RKO (cell line): ENCODE data around the gene PGC.

Experiments used
- DNase-seq: peaks from one replicate; pipeline ENCODE4 v3.0.0-alpha.2; 2016; ENCODE audit warnings: low spot score

PGC gene

DNA sequence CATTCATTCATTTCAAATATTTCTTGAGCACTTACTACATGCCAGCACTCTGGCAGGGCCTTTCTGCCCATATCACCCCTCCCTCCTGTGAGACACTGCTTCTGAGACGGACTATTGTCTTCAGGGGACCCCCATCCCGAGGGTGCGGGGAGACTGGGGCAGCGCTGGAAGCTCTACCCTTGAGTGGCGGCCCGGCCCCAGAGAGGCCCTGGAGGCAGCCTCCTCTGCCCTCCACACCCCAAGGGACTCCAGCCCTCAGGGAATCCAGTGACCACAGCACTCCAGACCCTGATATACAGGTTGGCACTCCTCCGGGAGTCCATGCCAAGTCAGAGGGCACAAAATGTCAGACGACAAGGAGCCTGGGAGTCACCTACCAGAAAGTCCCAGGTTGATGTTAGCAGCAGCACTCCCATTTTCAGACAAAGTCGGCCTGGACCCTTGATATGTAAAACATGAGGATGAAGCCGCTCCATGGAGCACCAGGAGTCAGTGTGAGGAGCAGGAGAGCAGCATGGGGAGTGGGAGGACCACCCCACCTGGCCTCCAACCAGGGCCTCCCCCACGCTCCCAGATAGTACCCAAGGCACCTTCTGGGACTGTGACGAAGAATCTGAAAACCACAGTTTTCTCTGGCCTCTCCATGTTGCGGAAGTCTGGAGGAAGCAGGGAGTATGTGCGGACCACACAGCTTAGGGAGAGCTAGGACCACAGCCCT lies 32.5 kb downstream of the PGC start:
- DNase-seq, result no peak

DNA sequence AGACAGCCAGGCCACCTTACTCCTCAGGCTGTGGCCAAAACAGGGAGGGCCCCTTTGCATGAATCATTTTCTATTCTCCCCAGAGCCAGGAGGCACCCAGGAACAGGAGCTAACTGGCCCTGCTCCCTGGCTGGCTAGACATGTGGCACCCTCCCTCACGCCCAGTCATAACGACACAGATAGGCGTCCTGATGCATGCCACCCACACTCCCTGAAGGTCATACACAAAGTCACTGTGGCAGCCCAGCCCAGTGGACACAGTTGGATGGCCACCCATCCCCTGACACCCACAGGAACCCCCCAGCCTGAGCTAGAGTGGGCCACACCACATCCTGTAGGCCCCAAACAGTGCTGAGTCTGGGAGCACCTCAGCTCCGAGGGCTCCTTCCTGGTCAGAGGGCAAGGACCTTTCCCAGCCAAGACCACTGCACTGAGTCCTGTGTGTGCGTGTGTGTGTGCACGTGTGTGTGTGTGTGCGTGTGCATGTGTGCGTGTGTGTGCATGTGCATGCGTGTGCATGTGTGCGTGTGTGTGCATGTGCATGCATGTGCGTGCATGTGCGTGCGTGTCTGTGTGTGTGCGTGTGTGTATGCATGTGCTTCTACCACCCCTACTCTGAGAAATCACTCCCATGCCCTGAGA lies 33.4 kb downstream of the PGC start:
- no peak for DNase-seq

DNA sequence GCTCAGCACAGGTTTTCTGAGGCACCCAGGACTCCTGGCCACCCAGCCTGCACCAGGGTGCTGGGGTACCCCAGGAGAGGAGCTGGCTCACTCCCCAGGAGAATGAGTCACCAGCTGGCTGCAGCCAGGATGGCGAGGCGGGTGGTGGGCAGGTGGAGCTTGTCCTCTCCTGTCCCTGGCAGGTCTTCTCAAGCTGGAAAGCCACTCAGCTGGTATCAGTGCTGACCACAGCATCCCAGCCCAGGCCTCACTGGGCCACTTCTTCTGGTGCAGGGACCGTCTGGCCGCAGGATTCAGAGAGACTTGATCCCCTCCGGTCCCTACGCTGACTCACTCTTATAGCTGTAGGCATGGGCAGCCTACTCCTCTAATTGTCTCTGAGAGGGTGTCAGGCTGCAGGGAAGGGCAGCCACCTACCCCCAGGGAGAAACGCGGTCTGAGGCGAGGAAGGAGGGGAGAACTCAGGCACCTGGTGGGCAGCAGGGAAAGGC lies 34.0 kb downstream of the PGC start:
- no peak for DNase-seq

DNA sequence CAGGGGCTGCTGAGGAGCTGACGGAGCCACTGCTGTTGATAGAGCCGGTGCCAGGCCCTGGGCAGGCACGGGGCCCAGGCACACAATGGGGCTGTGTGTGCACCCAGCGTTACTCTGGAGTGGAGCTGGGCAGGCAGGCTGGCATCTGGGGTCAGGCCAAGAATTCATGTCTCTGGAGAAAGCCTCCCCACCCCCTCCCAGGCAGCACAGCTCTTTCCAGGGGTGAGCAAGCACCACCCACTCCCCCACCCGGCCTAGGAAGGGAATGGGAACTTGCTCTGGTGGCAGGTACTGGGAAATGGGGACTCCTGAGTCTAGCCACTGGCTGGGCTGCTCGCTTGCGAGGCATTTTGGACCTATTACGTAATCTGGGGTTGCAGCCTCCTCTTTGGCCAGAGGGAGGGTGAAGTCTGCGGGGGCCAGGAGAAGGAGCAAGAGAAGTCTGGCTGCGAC lies 34.5 kb downstream of the PGC start:
- no peak for DNase-seq

DNA sequence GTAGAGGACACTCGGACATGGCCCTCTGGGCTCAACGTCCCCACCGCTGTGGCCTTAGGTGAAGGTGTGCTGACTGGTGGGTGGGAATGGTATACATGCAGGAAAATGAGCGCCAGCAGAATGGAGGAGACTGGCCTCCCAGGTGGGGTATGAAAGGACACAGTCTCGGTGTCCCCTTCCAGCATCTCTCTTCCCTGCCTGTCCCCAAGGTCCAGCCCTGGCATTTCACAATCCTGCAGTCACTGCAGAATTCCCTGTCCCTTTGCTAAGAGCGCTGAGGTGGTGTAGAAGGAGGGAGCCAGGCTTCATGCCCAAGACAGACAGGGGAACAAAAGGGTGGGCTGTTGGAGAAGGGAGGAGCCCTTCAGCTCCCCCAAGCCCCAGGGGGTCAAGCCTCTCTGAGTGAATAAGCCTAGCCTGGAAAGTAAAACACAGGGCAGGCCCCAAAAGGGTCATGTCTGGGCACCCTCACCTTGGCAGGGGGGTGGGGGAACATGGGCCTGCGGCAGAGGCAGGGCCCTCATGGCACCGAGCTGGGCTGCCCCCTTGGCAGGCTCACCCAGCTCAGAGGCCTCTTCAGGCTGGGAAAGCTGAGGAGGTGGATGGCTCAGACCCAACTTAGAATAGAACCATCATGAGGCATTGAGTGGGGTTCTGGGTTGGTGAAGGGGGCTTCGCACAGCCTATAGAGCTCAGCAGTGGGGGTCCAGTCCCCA lies 35.7 kb downstream of the PGC start:
- no peak for DNase-seq

DNA sequence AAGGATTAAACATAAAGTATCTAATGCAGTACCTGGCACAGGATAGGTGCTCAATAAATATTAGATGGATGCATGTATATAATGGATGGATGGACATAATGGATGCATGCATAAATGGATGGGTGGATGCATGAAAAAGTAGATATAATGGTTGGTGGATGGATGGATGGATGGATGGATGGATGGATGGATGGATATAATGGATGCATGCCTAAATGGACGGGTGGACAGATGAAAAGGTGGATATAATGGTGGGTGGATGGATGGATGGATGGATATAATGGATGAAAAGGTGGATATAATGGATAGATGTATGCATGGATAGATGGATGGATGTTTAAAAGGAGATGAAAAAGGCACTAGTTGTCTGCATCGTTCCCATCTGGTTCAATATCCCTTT lies 37.8 kb downstream of the PGC start:
- no peak for DNase-seq

DNA sequence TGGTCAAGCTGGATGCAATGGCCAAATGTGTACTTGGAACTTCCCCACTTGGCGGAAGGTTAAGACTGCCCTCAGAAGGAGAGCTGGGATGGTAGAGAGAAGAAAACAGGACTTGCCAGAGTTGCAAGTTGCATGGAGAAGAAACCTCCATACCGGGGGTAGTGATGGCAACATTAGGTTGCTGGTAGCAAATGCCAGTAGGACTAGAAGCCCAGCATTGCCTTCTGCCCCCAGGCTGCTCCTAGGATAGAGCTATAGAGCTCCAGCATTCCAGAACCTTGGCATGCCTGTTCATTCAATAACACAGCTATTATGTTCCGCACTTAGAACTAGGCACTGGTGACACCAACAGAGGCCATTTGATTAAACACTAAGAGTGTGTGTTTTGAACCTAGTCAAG lies 38.3 kb downstream of the PGC start:
- no peak for DNase-seq

DNA sequence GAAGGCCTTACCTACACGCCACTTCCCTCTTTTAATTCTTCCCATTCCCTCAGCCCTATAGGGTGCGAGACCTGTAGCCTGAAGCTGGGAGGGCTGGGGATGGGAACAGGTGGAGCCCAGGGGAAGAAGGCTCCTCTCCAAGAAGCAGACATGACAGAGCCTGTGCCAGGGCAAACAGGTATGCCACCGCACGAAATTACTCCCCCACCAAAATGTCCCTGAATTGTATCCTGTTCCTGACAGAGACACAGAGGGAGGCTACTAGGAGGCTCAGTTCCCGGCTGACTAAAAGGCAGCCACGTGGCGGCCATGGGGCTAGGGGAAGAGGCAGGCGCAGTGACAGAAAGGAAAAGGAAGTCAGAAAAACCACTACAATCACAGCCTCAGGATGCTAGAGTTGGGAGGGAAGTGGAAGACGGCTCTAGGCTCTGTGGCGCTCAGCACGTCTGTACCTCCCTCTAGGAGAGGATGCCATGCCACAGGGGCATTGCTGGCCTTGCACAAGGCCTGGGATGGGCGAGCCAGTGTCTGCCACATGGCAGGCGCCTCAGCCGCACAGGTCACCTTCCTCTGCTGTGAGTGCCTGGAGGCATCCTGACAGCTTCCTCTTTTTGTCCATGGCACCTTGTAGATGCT lies 39.5 kb downstream of the PGC start:
- DNase-seq, result no peak

DNA sequence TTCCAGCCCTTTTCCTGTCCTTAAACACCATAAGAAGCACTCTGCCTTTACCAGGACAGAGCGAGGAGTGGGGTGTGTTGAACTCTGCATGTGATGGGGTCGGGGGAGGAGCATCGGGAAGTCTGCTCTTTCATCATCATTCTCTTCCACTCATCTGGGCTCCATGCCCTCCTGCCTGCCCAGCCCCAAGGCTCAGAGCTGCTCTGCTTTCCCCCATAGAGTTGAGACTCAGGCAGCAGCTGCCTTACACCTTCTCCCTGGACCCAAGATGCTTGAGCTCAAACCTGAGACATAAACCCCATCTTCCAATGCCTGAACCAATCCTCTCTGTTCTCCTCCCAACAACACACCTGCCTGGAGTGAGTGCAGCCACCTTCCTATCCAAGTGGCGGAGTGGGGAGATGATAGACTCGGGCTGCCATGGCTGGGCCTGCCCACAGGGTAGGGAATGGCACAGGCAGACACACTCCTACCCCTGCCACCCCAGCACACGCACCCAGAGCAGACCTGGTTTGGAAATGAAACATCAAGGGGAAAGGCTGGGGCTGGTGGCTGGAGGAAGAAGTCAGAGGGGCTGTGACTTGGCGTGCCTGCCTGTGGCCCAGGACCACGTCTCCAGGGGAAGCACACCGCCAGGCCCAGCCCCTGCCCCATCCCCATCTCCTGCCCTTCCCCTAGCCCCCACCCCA lies 40.2 kb downstream of the PGC start:
- no peak for DNase-seq

DNA sequence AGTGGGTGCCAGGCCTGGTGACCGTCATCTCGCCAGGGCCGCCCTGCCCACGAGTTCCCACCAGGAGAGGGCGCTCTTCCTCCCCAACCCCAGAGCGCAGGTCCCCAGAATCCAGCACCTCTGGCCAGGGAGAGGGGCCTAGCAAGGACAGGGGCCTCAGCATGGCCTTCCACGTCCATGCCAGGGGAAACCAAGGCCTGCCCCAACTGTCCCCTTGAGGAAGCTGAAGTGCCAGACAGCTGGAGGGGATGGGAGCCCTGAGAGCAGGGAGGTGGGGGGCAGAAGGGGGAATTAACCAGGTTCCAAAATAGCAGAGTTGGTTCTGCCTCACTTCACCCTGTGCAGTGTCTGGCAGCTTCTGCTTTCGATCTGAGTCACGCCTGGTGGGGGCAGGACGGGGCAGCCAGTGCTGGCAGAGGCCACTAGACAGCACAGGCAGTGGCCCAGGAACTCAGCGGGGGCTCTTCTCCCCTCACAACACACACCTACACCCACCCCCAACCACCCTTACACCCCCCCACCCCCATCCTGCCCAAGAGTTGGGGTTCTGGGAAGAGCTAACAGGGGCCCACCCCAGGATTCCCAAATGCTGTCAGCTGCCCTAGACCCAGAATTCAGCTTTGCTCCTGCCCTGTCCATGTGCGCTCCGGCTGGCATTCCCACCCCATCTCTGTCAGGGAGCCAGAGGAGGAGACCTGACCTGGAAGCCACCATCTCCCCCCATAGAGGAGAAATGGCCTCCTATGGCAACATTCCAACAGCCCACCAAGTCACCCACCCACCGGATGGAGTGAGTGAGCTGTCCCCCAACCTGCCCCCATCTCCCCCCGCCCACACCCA lies 41.0 kb downstream of the PGC start:
- DNase-seq, result no peak

DNA sequence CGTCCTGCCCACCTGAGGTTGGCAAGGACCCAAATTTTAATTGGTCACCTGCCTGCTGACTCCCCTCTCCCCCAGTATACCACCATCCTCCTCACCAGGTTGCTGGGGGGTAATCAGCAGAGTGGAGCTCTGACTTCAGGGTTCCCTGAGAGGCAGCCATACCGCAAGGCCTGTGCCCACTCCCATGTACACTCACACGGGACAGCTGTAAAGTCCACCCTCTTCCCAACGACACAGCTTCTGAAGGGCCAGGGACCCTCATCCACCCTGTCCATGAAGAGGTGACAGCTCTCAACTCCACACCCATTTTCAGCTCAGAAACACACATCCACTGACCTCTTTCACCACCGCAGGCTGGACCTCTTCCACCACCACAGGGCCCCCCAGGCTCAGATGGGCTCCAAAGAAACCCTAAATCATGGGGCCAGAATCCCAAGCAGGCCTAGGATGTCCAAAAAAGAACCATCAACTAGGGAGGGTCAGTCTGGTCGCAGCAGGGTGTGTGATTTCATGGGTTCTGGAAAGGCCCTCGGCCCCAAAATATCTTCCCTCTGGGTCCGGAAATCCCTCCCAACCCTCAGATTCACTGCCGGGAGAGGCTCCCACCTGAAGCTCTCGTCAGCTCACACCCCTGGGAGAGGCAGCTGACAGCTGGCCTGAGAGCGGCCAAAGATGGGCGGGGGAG lies 41.7 kb downstream of the PGC start:
- no peak for DNase-seq

DNA sequence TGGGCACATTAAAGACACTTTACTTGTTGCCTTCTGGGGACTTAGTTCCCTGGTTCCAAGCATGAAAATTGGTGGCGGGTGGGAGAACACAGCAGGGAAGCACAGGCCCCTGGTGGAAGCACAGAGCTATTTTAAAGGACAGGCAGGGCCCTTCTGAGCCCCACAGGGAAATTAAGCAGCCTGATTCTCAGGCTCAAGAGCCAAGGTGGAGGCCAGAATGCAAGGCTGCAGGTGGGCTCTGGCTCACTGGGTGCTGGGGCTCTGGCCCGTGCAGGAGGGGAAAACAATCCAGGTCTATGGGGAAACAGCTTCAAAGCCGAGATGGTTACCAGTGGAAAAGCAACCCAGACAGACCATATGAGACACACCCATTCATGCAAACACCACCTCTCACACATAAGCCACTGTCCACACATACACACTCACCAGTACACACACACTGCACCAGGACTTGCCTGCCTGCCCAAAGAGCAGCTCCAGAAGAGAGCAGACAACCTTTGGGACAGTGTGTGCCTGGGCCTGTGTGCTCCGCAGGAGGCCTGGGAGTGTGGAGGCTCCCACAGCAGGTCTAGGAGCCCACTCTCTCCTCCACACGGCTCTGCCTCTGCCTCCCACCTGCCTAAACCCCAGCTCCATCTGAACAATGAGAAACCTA lies 42.4 kb downstream of the PGC start:
- no peak for DNase-seq

DNA sequence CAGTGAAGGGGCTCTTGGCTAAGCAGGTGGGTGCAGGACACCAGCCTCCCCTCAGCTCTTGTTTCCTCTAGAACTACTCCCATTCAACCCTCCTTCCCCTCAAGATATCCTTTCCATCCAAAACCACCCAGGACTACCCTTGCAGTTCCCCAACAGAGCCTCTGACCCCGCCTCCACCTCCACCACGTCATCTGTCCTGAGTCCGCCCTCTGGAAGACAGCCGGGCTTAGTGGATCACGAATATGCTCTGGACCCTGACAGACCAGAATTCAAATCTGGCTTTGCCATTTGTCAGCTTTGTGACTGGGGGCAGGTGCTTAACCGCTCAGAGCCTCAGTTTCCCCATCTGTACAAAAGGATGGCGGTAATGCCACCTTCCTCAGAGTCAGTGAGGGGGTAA lies 43.2 kb downstream of the PGC start:
- DNase-seq, result no peak

DNA sequence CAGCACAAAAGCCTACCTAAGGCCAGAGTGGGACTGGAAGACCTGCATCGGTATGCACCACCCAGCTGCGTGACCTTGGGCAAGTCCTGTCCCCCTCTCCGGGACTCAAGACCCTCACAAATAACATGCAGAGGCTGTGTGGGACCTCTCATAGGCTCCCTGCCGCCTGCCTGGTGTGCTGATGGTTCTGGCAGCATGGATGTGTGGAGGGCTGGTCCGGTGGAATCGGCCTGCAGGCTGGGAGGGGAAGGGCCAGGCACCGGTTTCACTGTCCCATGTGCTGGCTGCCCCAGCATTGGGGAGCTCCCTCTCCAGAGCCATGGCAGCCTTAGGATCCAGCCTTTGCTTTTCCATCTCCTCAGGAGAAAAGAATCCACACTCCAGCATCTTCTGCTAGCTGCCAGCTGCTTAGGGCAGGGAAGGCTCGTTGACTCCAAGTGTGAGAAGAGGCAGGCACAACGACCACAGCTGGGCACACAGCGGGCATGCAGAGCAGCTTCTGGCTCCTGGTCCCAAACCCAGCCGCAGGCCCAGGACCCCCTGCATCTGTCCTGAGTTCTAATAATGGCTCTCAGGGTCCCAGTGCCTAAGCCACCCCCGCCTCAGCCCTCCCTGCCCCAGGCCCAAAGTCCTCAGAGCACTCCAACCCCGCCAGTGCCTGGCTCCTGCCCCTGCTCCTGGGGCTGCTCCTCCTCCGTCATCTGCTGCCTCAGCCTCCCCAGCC lies 44.3 kb downstream of the PGC start:
- DNase-seq, result no peak

DNA sequence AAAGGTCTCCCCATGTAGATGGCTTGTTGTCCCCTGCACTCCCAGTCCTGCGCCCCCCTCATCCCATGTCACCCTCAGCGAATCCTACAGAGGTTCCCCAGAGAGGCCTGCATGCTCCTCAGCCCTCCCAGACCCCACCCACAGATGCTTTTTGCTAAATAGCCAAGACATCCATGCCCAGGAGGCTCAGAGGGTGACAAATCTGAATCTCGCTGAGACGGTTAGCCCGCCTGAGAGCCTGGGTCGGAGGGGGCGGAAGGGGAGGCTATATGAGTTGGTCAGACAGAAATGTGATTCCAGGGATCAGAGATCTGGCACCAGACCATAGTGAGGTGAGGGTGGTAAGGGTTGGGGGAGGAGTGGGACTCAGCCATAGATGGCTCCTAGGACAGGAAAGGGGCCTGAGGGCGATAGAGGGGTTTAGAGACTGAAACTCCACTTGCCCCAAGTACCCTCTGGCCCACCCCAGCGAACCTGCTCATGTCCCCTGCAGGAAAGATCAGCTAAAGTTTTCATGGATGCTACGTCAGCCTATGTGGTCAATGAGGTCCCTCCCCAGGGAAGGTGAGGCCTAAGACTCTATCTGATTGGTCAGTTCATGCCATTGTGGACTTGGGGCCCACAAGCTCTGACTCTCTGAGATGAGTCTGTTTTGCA lies 45.0 kb downstream of the PGC start:
- no peak for DNase-seq

DNA sequence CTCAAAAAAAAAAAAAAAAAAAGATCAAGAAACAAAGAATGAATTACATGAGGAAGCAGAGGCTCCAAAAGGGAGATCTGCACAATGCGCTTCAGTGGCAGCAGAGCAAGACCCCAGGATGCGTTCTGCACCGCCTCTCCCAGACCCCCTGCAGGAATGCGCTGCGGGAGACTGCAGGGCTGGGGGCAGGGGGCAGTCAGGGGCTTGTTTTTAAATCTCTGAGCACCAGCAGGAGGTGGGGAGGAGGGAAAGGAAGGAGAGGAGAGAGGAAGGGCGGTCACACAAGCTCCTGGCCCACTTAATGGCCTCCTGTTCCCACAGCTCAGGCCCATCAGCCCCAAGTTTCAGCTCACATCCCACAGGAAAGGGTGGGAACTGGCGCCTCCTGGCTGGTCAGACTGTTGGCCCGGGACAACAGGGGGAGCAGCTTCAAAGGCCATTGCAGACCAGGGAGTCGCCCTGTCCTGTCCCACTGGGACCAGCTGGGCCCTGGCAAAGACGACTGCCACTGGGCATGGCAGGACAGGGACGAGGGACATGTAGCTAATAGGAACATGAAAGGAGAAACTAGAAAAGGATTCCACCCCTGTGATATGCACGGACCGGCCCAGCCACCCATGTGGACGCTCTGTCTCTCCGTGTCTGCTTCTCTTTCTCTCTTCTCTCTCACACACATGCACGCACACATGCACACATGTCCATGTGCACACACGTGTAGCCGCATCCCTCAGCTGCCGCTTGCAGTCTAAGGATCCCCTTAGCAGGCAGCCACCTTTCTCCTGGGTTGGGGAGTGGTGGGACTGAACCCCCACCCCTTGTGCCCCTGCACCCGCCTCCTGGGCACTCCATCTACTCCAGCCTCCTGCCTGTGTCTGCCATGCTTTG lies 46.5 kb downstream of the PGC start:
- DNase-seq, result no peak

DNA sequence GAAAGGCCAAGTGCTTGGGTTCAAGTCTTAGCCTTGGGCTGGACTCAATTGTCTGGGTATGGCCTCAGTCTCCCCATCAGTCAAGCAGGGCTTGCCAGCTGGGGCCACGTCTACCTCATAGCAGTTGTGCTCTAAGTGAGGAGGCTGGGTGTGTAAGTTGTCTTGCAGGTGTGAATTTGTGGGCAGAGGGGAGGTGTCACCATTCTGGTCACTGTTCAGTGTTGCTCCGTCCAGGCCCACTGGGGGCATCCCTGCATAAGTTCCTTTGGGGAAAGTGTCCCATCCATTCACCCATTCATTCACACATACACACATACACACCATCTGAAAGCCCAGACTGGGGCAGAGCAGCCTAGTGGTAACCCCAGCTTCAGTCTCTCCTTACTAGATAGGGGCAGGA lies 48.1 kb downstream of the PGC start:
- no peak for DNase-seq
